HG02870 (cell line): ENCODE measurements around the gene EXOC4.

Source experiments
- ATAC-seq: cut with Tn5 transposase; IDR thresholded peaks from one replicate; pipeline ENCODE4 v1.9.1; 2021; ENCODE audit warnings: mild to moderate bottlenecking, moderate library complexity; ENCODE audit not compliant: unreplicated experiment

EXOC4 gene

GRCh38 chr7:133846203-133846945 lies 593.5 kb downstream of the EXOC4 start:
- no peak for ATAC-seq

- no peak for ATAC-seq
Measured at GRCh38 chr7:133850497-133851280, 597.8 kb downstream of the EXOC4 start.

- ATAC-seq: no peak
Measured at GRCh38 chr7:133851411-133851810, 598.5 kb downstream of the EXOC4 start.

- no peak for ATAC-seq
Measured at GRCh38 chr7:133853706-133854276, 600.9 kb downstream of the EXOC4 start.

- ATAC-seq: no peak
Measured at GRCh38 chr7:133854739-133855138, 601.9 kb downstream of the EXOC4 start.

GRCh38 chr7:133857376-133858119 lies 604.7 kb downstream of the EXOC4 start:
- no peak for ATAC-seq

GRCh38 chr7:133858311-133858710 lies 605.4 kb downstream of the EXOC4 start:
- no peak for ATAC-seq

- ATAC-seq: no peak
Measured at GRCh38 chr7:133859231-133859630, 606.4 kb downstream of the EXOC4 start.

GRCh38 chr7:133859871-133860450 lies 607.1 kb downstream of the EXOC4 start:
- ATAC-seq: no peak

- ATAC-seq: no peak
Measured at GRCh38 chr7:133860628-133861335, 607.9 kb downstream of the EXOC4 start.

GRCh38 chr7:133861876-133862275 lies 609.0 kb downstream of the EXOC4 start:
- no peak for ATAC-seq

- no peak for ATAC-seq
Measured at GRCh38 chr7:133863362-133864061, 610.6 kb downstream of the EXOC4 start.

- ATAC-seq: no peak
Measured at GRCh38 chr7:133869556-133869955, 616.7 kb downstream of the EXOC4 start.

- no peak for ATAC-seq
Measured at GRCh38 chr7:133871757-133872156, 618.9 kb downstream of the EXOC4 start.

GRCh38 chr7:133873187-133873586 lies 620.3 kb downstream of the EXOC4 start:
- ATAC-seq: no peak

GRCh38 chr7:133873631-133874030 lies 620.8 kb downstream of the EXOC4 start:
- ATAC-seq: no peak

- ATAC-seq: no peak
Measured at GRCh38 chr7:133883591-133883990, 630.7 kb downstream of the EXOC4 start.

GRCh38 chr7:133885213-133885612 lies 632.3 kb downstream of the EXOC4 start:
- no peak for ATAC-seq

GRCh38 chr7:133886086-133886485 lies 633.2 kb downstream of the EXOC4 start:
- ATAC-seq: no peak

GRCh38 chr7:133886797-133887196 lies 633.9 kb downstream of the EXOC4 start:
- ATAC-seq: no peak
